GM03348 (cell line): Measurements from ENCODE around the gene KRT33B.

Experiments used
- DNase-seq: peaks from one replicate; pipeline ENCODE4 v3.0.0; 2012; ENCODE audit warnings: low spot score

KRT33B gene

DNA sequence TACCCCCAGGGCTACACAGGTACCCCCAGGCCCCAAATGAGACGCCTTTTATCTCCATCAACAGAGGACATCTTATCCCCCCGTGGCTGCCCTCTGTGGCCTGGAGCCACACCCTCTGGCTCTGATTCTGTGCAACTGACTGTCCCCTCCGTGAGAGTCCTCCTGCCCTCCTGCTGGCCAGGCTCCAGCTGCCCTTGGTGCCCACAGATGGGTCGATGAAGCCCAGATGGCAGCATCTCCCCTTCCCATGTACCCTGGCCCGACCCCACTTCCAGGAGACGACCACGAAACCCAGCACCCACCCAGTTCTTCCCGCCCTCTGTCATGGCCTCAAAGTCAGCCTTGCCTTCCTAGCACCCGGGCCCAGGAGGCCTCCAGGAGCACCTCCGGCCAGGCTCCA lies 44.5 kb downstream of the KRT33B start:
- DNase-seq: no peak

DNA sequence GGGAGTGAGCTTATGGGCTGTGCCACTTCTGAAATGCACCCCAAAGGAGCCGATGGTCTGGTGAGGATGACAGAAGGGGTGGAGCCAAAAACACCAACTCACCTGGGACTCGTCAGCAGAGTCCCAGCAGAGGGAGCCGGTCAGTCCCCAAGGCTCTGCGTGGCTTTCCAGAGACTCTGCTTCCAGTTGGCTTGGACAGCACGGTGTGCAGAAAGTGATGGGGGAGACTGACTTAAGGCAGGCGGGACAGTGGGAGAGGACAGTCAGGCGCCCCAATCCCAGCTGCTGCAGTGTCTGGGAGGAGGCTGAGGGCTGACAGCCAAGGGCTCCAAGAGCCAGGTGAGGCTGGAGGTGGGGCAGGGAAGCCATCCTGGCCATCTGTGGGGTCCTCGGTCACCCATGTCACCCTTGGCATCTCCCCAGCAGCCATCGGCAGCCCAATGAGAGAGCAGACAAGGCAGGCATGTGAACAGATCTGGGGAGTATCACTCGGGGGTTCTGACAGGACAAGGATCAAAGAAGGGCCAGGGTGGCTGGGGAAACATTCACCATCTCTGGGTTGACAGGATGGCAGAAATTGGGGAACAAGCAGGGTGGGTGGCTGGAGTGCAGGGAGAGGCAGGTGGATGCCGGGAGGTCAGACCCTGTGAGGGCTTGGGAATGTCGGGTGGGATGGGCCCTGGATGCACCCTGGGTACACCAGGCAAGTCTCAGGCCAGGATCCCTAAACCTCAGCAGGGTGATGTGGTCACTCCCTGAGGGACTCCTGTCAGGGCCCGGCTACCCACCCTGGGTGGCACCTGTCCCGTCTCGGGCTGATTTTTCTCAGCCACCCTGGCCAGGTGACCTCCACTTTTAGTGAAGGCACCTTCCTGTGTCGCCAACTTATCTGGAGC lies 45.2 kb downstream of the KRT33B start:
- no peak for DNase-seq

GRCh38 chr17:41322903-41323895 lies 46.4 kb downstream of the KRT33B start:
- no peak for DNase-seq

GRCh38 chr17:41322094-41322902 lies 47.3 kb downstream of the KRT33B start:
- DNase-seq: peak; percentile 79

- DNase-seq: no peak
Measured at GRCh38 chr17:41318231-41318630, 51.4 kb downstream of the KRT33B start.

GRCh38 chr17:41315814-41316445 lies 53.7 kb downstream of the KRT33B start:
- DNase-seq: no peak

GRCh38 chr17:41315204-41315794 lies 54.3 kb downstream of the KRT33B start, which contains the start of gene KRTAP17-1:
Gene KRTAP17-1, minus strand, starts transcription at chr17:41315710. Its CDS starts 60 bp downstream, at chr17:41315650.
- DNase-seq: no peak
